IMR-90 (cell line): ENCODE results near the gene TRAPPC10. TPM values are rescaled to one million over a fixed set of nuclear protein-coding genes. Genes with fewer than 3 reads are reported as not detected.

Source experiments
- ATAC-seq: fragments of 200-7000 bp; cut with Tn5 transposase; 2 replicates; pipeline ENCODE4 v1.9.1; 2020; ENCODE audit warnings: low read depth, mild to moderate bottlenecking, moderate library complexity
- BruUV-seq: library from RNA; stranded (reverse); fragments of 400-500 nt; replicated peaks from 2 replicates; lab custom pipeline; 2021; lab: Mats Ljungman, UMichigan
- CTCF ChIA-PET: fragments of 300-600 bp; formaldehyde crosslinking; extraction: SDS; loops from one replicate; lab custom pipeline; 2021; ENCODE audit warnings: antibody characterized with exemption; lab: Yijun Ruan, JAX
- POLR2A ChIA-PET: fragments of 300-600 bp; sonication (Branson Sonifier 250); formaldehyde crosslinking; loops from one replicate; lab custom pipeline; 2022; ENCODE audit warnings: antibody characterized with exemption; ENCODE audit not compliant: unreplicated experiment; lab: Charles Lee
- DNase-seq: peaks from one replicate; pipeline ENCODE4 v3.0.0; 2013
- H2AFZ ChIP-seq: replicated peaks from 2 replicates; pipeline ENCODE3; 2013; ENCODE audit warnings: low read length, mild to moderate bottlenecking; ENCODE audit not compliant: poor library complexity
- H2AK5ac ChIP-seq: 2 replicates; pipeline ENCODE4 v1.6.1; 2013; ENCODE audit warnings: low read depth, low read length, inconsistent platforms
- H2AK9ac ChIP-seq: replicated peaks from 2 replicates; pipeline ENCODE3; 2013; ENCODE audit warnings: mild to moderate bottlenecking, low read depth, low read length, moderate library complexity; ENCODE audit not compliant: poor library complexity
- H2BK120ac ChIP-seq: 2 replicates; pipeline ENCODE4 v1.6.1; 2013; ENCODE audit warnings: low read depth, low read length, inconsistent platforms
- H2BK15ac ChIP-seq: 3 replicates; pipeline ENCODE4 v1.6.1; 2013; ENCODE audit warnings: low read depth, low read length, inconsistent platforms
- H2BK20ac ChIP-seq: 2 replicates; pipeline ENCODE4 v1.6.1; 2013; ENCODE audit warnings: low read depth, mild to moderate bottlenecking, inconsistent platforms, low read length, moderate library complexity
- H2BK5ac ChIP-seq: 2 replicates; pipeline ENCODE4 v1.6.1; 2013; ENCODE audit warnings: mild to moderate bottlenecking, low read depth, low read length, inconsistent platforms; ENCODE audit not compliant: poor library complexity, severe bottlenecking
- H3K14ac ChIP-seq: replicated peaks from 2 replicates; pipeline ENCODE4 v1.6.1; 2013; ENCODE audit warnings: low read depth, low read length, inconsistent platforms
- H3K18ac ChIP-seq: 2 replicates; pipeline ENCODE4 v1.6.1; 2013; ENCODE audit warnings: low read depth, low read length, control low read depth
- H3K23ac ChIP-seq: 2 replicates; pipeline ENCODE4 v1.6.1; 2013; ENCODE audit warnings: low read depth, low read length, inconsistent platforms
- H3K27ac ChIP-seq: 2 replicates; pipeline ENCODE4 v1.5.1; 2013; ENCODE audit warnings: mild to moderate bottlenecking, control low read depth, low read length; ENCODE audit not compliant: insufficient read depth
- H3K27me3 ChIP-seq: 2 replicates; pipeline ENCODE4 v1.6.1; 2013; ENCODE audit warnings: low read length; ENCODE audit not compliant: control insufficient read depth, insufficient read depth
- H3K36me3 ChIP-seq: 2 replicates; pipeline ENCODE4 v1.6.1; 2013; ENCODE audit warnings: low read length, mixed read lengths; ENCODE audit not compliant: control insufficient read depth, insufficient read depth
- H3K4ac ChIP-seq: 2 replicates; pipeline ENCODE4 v1.6.1; 2013; ENCODE audit warnings: low read depth, low read length, inconsistent platforms
- H3K4me1 ChIP-seq: 2 replicates; pipeline ENCODE4 v1.6.1; 2013; ENCODE audit warnings: low read length, mixed read lengths; ENCODE audit not compliant: control insufficient read depth, insufficient read depth
- H3K4me2 ChIP-seq: 2 replicates; pipeline ENCODE4 v1.6.1; 2013; ENCODE audit warnings: low read depth, mild to moderate bottlenecking, control low read depth, low read length, moderate library complexity
- H3K4me3 ChIP-seq: 2 replicates; pipeline ENCODE4 v1.5.1; 2013; ENCODE audit warnings: low read depth, mild to moderate bottlenecking, control low read depth, low read length, moderate library complexity; ENCODE audit not compliant: insufficient read depth
- H3K56ac ChIP-seq: 2 replicates; pipeline ENCODE4 v1.6.1; 2013; ENCODE audit warnings: low read length, inconsistent platforms; ENCODE audit not compliant: insufficient read depth; ENCODE audit errors: extremely low read depth
- H3K79me1 ChIP-seq, 2 experiments: 2 replicates each; pipeline ENCODE4 v1.6.1; 2013; ENCODE audit warnings: low read length in 2 of 2, inconsistent platforms in 1 of 2, low read depth in 1 of 2
- H3K9ac ChIP-seq: 2 replicates; pipeline ENCODE4 v1.6.1; 2013; ENCODE audit warnings: low read depth, low read length, control low read depth
- H3K9me1 ChIP-seq: 2 replicates; pipeline ENCODE4 v1.6.1; 2013; ENCODE audit warnings: low read length, inconsistent platforms; ENCODE audit not compliant: insufficient read depth
- H3K9me3 ChIP-seq: 2 replicates; pipeline ENCODE4 v1.6.1; 2013; ENCODE audit warnings: low read length; ENCODE audit not compliant: control insufficient read depth, insufficient read depth
- H4K20me1 ChIP-seq: 2 replicates; pipeline ENCODE4 v1.6.1; 2013; ENCODE audit warnings: low read length, inconsistent platforms; ENCODE audit not compliant: insufficient read depth
- H4K5ac ChIP-seq: 2 replicates; pipeline ENCODE4 v1.6.1; 2013; ENCODE audit warnings: mild to moderate bottlenecking, low read depth, low read length, control low read depth
- H4K8ac ChIP-seq, 2 experiments: 2 replicates each; pipeline ENCODE4 v1.6.1; 2013; ENCODE audit warnings: low read depth in 2 of 2, low read length in 2 of 2, control low read depth in 1 of 2, inconsistent platforms in 1 of 2
- H4K91ac ChIP-seq: 2 replicates; pipeline ENCODE4 v1.6.1; 2013; ENCODE audit warnings: low read depth, low read length, inconsistent platforms; ENCODE audit not compliant: insufficient read depth
- CEBPB ChIP-seq: IDR thresholded peaks from 2 replicates; pipeline ENCODE4 v1.6.1; 2012; ENCODE audit warnings: low read depth, low read length, improper control_type of control experiment
- CHD1 ChIP-seq: IDR thresholded peaks from 2 replicates; pipeline ENCODE4 v1.6.1; 2012; ENCODE audit warnings: low read depth, low read length, improper control_type of control experiment
- CTCF ChIP-seq: conservative IDR thresholded peaks from 2 replicates; pipeline ENCODE4 v1.5.1; 2012; ENCODE audit warnings: mild to moderate bottlenecking, low read depth, low read length, improper control_type of control experiment
- MXI1 ChIP-seq: IDR thresholded peaks from 2 replicates; pipeline ENCODE4 v1.6.1; 2012; ENCODE audit warnings: low read depth, mild to moderate bottlenecking, low read length, moderate library complexity, borderline replicate concordance
- NFE2L2 ChIP-seq: fragments of 150-350 bp; IDR thresholded peaks from 2 replicates; pipeline ENCODE4 v1.6.1; 2016; ENCODE audit warnings: low read depth, mild to moderate bottlenecking, low read length
- POLR2A ChIP-seq: IDR thresholded peaks from 2 replicates; pipeline ENCODE4 v1.6.1; 2012; ENCODE audit warnings: mild to moderate bottlenecking, low read depth, low read length
- WGBS, 2 experiments: methylation state at CpG; one replicate each; pipeline versions ENCODE4 v1.1.5 to v1.1.7; 2013; ENCODE audit warnings: missing lambda C conversion rate in 2 of 2; ENCODE audit not compliant: insufficient read length in 1 of 2; ENCODE audit errors: extremely low coverage in 2 of 2; 5-methylcytosine and 5-hydroxymethylcytosine counted together
- dilution Hi-C: fragments of 300-500 bp; cut with HindIII; formaldehyde crosslinking; loops from one replicate; pipeline ENCODE4 v1.14.3; 2018; ENCODE audit warnings: low sequenced_read_pairs; ENCODE audit not compliant: unreplicated experiment
- in situ Hi-C: fragments of 300-500 bp; cut with MboI; formaldehyde crosslinking; loops from 3 replicates; pipeline ENCODE4 v1.14.3; 2019; ENCODE audit warnings: low sequenced_read_pairs, inconsistent platforms, mixed read lengths
- intact Hi-C: fragments of 100-400 bp; cut with micrococcal nuclease; formaldehyde crosslinking; loops from 2 replicates; pipeline ENCODE4 v1.10.0; 2022
- polyA plus RNA-seq, 3 experiments: library from polyadenylated mRNA; depleted of rRNA; stranded (reverse); fragments of >200 nt; gene quantifications; 2 replicates each; pipeline ENCODE4 v1.2.3, GENCODE V29; 2012; ENCODE audit warnings: low replicate concordance in 1 of 3
- total RNA-seq: library from RNA; depleted of rRNA; stranded (reverse); fragments of >200 nt; gene quantifications from 2 replicates; pipeline ENCODE4 v1.2.3, GENCODE V29; 2012

The TRAPPC10 gene
- total and polyA plus RNA-seq, 2 of the 4 experiments (the other 2 are of a cell fraction), result 17.8 to 18.1 TPM

- DNase-seq (no peak), ATAC-seq (no peak)
- no peak overlapping the region for H3K27ac ChIP-seq
- H3K9me3 ChIP-seq, result no peaks in the 10 kb centered on the region
- no peak overlapping the region for H2AFZ ChIP-seq
- no peaks in the 10 kb centered on the region for H3K4me1 ChIP-seq
- in situ Hi-C loops, result no loop called here
- no peak overlapping the region for H4K8ac ChIP-seq
- no peak overlapping the region for H3K4me2 ChIP-seq
- no peak overlapping the region for H3K4me3 ChIP-seq
- CTCF ChIA-PET, result no interaction called here
- peaks cover 4% of the 10 kb centered on the region; the same call in 1 of the 2 replicates for H4K20me1 ChIP-seq
- no peak overlapping the region for H2BK120ac ChIP-seq
- H2AK9ac ChIP-seq, result no peak overlapping the region
- H2BK20ac ChIP-seq, result no peak overlapping the region
- H3K56ac ChIP-seq, result no peak overlapping the region
- no peak overlapping the region for H3K9ac ChIP-seq
- H3K9me1 ChIP-seq, result peaks cover 8% of the 10 kb centered on the region; the same call in 1 of the 2 replicates
- H3K79me1 ChIP-seq, result peaks cover 7 to 30% of the 10 kb centered on the region in 2 experiments; a peak in 3 of 4 replicates
- no TSS peak for BruUV-seq
- 93% methylated on average over 3 of the region's 8 CpGs; no CpG with 5 or more reads in 1 of the 2 experiments for WGBS, 2 experiments
- no peak overlapping the region for H2BK15ac ChIP-seq
- H3K36me3 ChIP-seq, result peaks cover 57% of the 10 kb centered on the region
- H4K5ac ChIP-seq, result no peak overlapping the region
- H3K27me3 ChIP-seq, result no peaks in the 10 kb centered on the region
- no peak overlapping the region for H3K18ac ChIP-seq
- no peak overlapping the region for H2AK5ac ChIP-seq
- H3K23ac ChIP-seq, result no peak overlapping the region
- no peak overlapping the region for H3K14ac ChIP-seq
- dilution Hi-C loops, result no loop called here
- TF ChIP-seq CEBPB (no peak), NFE2L2 (no peak), CHD1 (no peak), CTCF (no peak), POLR2A (no peak), MXI1 (no peak)
- no peak overlapping the region for H2BK5ac ChIP-seq
- H3K4ac ChIP-seq, result no peak overlapping the region
- intact Hi-C loops, result no loop called here
- no peak overlapping the region for H4K91ac ChIP-seq
- POLR2A ChIA-PET, result no interaction called here
Observed at GRCh38 chr21:44090325-44090724, 78.2 kb downstream of the TRAPPC10 start.
